ENCODE results near the gene EPB41L4B. TPM values are rescaled to one million over a fixed set of nuclear protein-coding genes. Genes with fewer than 3 reads are reported as not detected.

EPB41L4B gene
- total and polyA plus RNA-seq, 2 donors (not counting 1 experiment from before 2014, with no cell fraction given) = 0.56 to 2.8 TPM

GRCh38 chr9:109149722-109150121, 171.1 kb downstream of the EPB41L4B start:
- Histone ChIP-seq H2AFZ (ENCODE audit: low read length) (no peak overlapping the region), H3K79me2 (ENCODE audit: control insufficient read depth, insufficient read depth, low read length) (no peaks in the 10 kb centered on the region), H3K9ac (ENCODE audit: insufficient read depth, low read length) (no peak overlapping the region), H3K4me2 (ENCODE audit: extremely low read depth, insufficient read depth, low read length) (no peak overlapping the region), H3K27me3 (ENCODE audit: control insufficient read depth, insufficient read depth, low read length) (peaks cover 2% of the 10 kb centered on the region), H3K27ac (ENCODE audit: insufficient read depth, low read length) (no peak overlapping the region), H3K9me3 (ENCODE audit: control insufficient read depth, insufficient read depth, low read depth, low read length) (no peaks in the 10 kb centered on the region), H4K20me1 (ENCODE audit: control insufficient read depth, extremely low read depth, insufficient read depth, low read length) (no peaks in the 10 kb centered on the region), H3K4me3 (replicated peaks in 1 of 4; ENCODE audit: control extremely low read depth in 1 of 4, insufficient read depth in 1 of 4, low read depth in 3 of 4, low read length in 4 of 4) (no peak overlapping the region), H3K36me3 (ENCODE audit: control insufficient read depth, insufficient read depth, low read length) (no peaks in the 10 kb centered on the region), H3K4me1 (ENCODE audit: control insufficient read depth, extremely low read depth, insufficient read depth, low read length) (no peaks in the 10 kb centered on the region)
- TF ChIP-seq EZH2 (IDR thresholded peaks at IDR 0.05; ENCODE audit: low read length, missing control alignments) (no peak), CTCF (conservative IDR thresholded peaks at IDR 0.05 in 1 of 2, IDR thresholded peaks at IDR 0.05 in 1 of 2; ENCODE audit: low read depth in 1 of 2, low read length in 2 of 2) (no peak)
- DNase-seq (ENCODE audit: low read depth in 2 of 2) = no peak

- peaks cover 2% of the 10 kb centered on the region for H3K27me3 ChIP-seq (ENCODE audit: control insufficient read depth, insufficient read depth, low read length)
- TF ChIP-seq CTCF (conservative IDR thresholded peaks at IDR 0.05 in 1 of 2, IDR thresholded peaks at IDR 0.05 in 1 of 2; ENCODE audit: low read depth in 1 of 2, low read length in 2 of 2) (no peak), EZH2 (IDR thresholded peaks at IDR 0.05; ENCODE audit: low read length, missing control alignments) (no peak)
- H3K4me3 ChIP-seq (replicated peaks in 1 of 4; ENCODE audit: control extremely low read depth in 1 of 4, insufficient read depth in 1 of 4, low read depth in 3 of 4, low read length in 4 of 4) = no peak overlapping the region
- H3K36me3 ChIP-seq (ENCODE audit: control insufficient read depth, insufficient read depth, low read length) = no peaks in the 10 kb centered on the region
- H3K4me2 ChIP-seq (ENCODE audit: extremely low read depth, insufficient read depth, low read length) = no peak overlapping the region
- no peak overlapping the region for H2AFZ ChIP-seq (ENCODE audit: low read length)
- no peak overlapping the region for H3K27ac ChIP-seq (ENCODE audit: insufficient read depth, low read length)
- H3K4me1 ChIP-seq (ENCODE audit: control insufficient read depth, extremely low read depth, insufficient read depth, low read length) = no peaks in the 10 kb centered on the region
- no peaks in the 10 kb centered on the region for H4K20me1 ChIP-seq (ENCODE audit: control insufficient read depth, extremely low read depth, insufficient read depth, low read length)
- H3K9ac ChIP-seq (ENCODE audit: insufficient read depth, low read length) = no peak overlapping the region
- no peaks in the 10 kb centered on the region for H3K9me3 ChIP-seq (ENCODE audit: control insufficient read depth, insufficient read depth, low read depth, low read length)
- H3K79me2 ChIP-seq (ENCODE audit: control insufficient read depth, insufficient read depth, low read length) = no peaks in the 10 kb centered on the region
- DNase-seq (ENCODE audit: low read depth in 2 of 2) = no peak
Measured at GRCh38 chr9:109149089-109149488, 171.8 kb downstream of the EPB41L4B start.

GRCh38 chr9:109145051-109145450, 175.8 kb downstream of the EPB41L4B start:
- H3K4me1 ChIP-seq (ENCODE audit: control insufficient read depth, extremely low read depth, insufficient read depth, low read length) = no peaks in the 10 kb centered on the region
- H3K79me2 ChIP-seq (ENCODE audit: control insufficient read depth, insufficient read depth, low read length) = no peaks in the 10 kb centered on the region
- TF ChIP-seq CTCF (conservative IDR thresholded peaks at IDR 0.05 in 1 of 2, IDR thresholded peaks at IDR 0.05 in 1 of 2; ENCODE audit: low read depth in 1 of 2, low read length in 2 of 2) = no peak
- no peak for TF ChIP-seq EZH2 (IDR thresholded peaks at IDR 0.05; ENCODE audit: low read length, missing control alignments)
- H3K27me3 ChIP-seq (ENCODE audit: control insufficient read depth, insufficient read depth, low read length) = peaks cover 2% of the 10 kb centered on the region
- no peak overlapping the region for H3K4me3 ChIP-seq (replicated peaks in 1 of 4; ENCODE audit: control extremely low read depth in 1 of 4, insufficient read depth in 1 of 4, low read depth in 3 of 4, low read length in 4 of 4)
- no peaks in the 10 kb centered on the region for H4K20me1 ChIP-seq (ENCODE audit: control insufficient read depth, extremely low read depth, insufficient read depth, low read length)
- H3K4me2 ChIP-seq (ENCODE audit: extremely low read depth, insufficient read depth, low read length) = no peak overlapping the region
- H3K9ac ChIP-seq (ENCODE audit: insufficient read depth, low read length) = no peak overlapping the region
- no peak overlapping the region for H3K27ac ChIP-seq (ENCODE audit: insufficient read depth, low read length)
- DNase-seq (ENCODE audit: low read depth in 2 of 2) = no peak
- H2AFZ ChIP-seq (ENCODE audit: low read length) = no peak overlapping the region
- no peaks in the 10 kb centered on the region for H3K9me3 ChIP-seq (ENCODE audit: control insufficient read depth, insufficient read depth, low read depth, low read length)
- H3K36me3 ChIP-seq (ENCODE audit: control insufficient read depth, insufficient read depth, low read length) = no peaks in the 10 kb centered on the region
